ENCODE measurements around the gene CGNL1.

Gene CGNL1

GRCh38 chr15:57578288-57578900 lies 202.1 kb downstream of the CGNL1 start:
- H3K9me2 ChIP-seq (ENCODE audit: low read depth, low read length) = no peaks in the 10 kb centered on the region
- no peaks in the 10 kb centered on the region for H4K20me1 ChIP-seq (ENCODE audit: insufficient read depth, low read length)
- no peaks in the 10 kb centered on the region for H3K79me2 ChIP-seq (ENCODE audit: insufficient read depth, low read length)
- no peaks in the 10 kb centered on the region for H3F3A ChIP-seq (ENCODE audit: insufficient read depth, low read length)
- TF ChIP-seq CTCF (IDR thresholded peaks at IDR 0.05; ENCODE audit: low read length) (no peak), EZH2 (IDR thresholded peaks at IDR 0.05; ENCODE audit: borderline replicate concordance, low read length) (no peak)
- no peaks in the 10 kb centered on the region for H3K27me3 ChIP-seq (ENCODE audit: insufficient read depth, low read length)
- H3K36me3 ChIP-seq (ENCODE audit: insufficient read depth, low read length) = no peaks in the 10 kb centered on the region
- no peak overlapping the region for H3K4me2 ChIP-seq (ENCODE audit: low read length)
- H3K9me3 ChIP-seq (ENCODE audit: low read length) = no peaks in the 10 kb centered on the region
- H3K9ac ChIP-seq (ENCODE audit: low read length) = no peak overlapping the region
- no peak overlapping the region for H3K4me3 ChIP-seq (ENCODE audit: low read depth, low read length, poor library complexity, severe bottlenecking)
- H3K4me1 ChIP-seq (ENCODE audit: insufficient read depth, low read length, severe bottlenecking) = no peaks in the 10 kb centered on the region
- H3K27ac ChIP-seq (ENCODE audit: low read depth, low read length, poor library complexity, severe bottlenecking) = no peak overlapping the region
- no peak overlapping the region for H2AFZ ChIP-seq (ENCODE audit: low read length)

GRCh38 chr15:57580428-57580827 lies 204.1 kb downstream of the CGNL1 start:
- Histone ChIP-seq H3K27me3 (ENCODE audit: insufficient read depth, low read length) (no peaks in the 10 kb centered on the region), H3K4me3 (ENCODE audit: low read depth, low read length, poor library complexity, severe bottlenecking) (no peak overlapping the region), H3K9ac (ENCODE audit: low read length) (no peak overlapping the region), H3K79me2 (ENCODE audit: insufficient read depth, low read length) (no peaks in the 10 kb centered on the region), H3F3A (ENCODE audit: insufficient read depth, low read length) (no peaks in the 10 kb centered on the region), H3K36me3 (ENCODE audit: insufficient read depth, low read length) (no peaks in the 10 kb centered on the region), H3K4me1 (ENCODE audit: insufficient read depth, low read length, severe bottlenecking) (no peaks in the 10 kb centered on the region), H4K20me1 (ENCODE audit: insufficient read depth, low read length) (no peaks in the 10 kb centered on the region), H3K9me3 (ENCODE audit: low read length) (no peaks in the 10 kb centered on the region), H2AFZ (ENCODE audit: low read length) (no peak overlapping the region), H3K4me2 (ENCODE audit: low read length) (no peak overlapping the region), H3K9me2 (ENCODE audit: low read depth, low read length) (no peaks in the 10 kb centered on the region), H3K27ac (ENCODE audit: low read depth, low read length, poor library complexity, severe bottlenecking) (no peak overlapping the region)
- no peak for TF ChIP-seq CTCF (IDR thresholded peaks at IDR 0.05; ENCODE audit: low read length)
- no peak for TF ChIP-seq EZH2 (IDR thresholded peaks at IDR 0.05; ENCODE audit: borderline replicate concordance, low read length)

- Histone ChIP-seq H3K27me3 (ENCODE audit: insufficient read depth, low read length) (no peaks in the 10 kb centered on the region), H3F3A (ENCODE audit: insufficient read depth, low read length) (no peaks in the 10 kb centered on the region), H4K20me1 (ENCODE audit: insufficient read depth, low read length) (no peaks in the 10 kb centered on the region), H3K36me3 (ENCODE audit: insufficient read depth, low read length) (no peaks in the 10 kb centered on the region), H2AFZ (ENCODE audit: low read length) (no peak overlapping the region), H3K9me3 (ENCODE audit: low read length) (no peaks in the 10 kb centered on the region), H3K9me2 (ENCODE audit: low read depth, low read length) (no peaks in the 10 kb centered on the region), H3K9ac (ENCODE audit: low read length) (no peak overlapping the region), H3K27ac (ENCODE audit: low read depth, low read length, poor library complexity, severe bottlenecking) (no peak overlapping the region), H3K4me1 (ENCODE audit: insufficient read depth, low read length, severe bottlenecking) (no peaks in the 10 kb centered on the region), H3K4me2 (ENCODE audit: low read length) (no peak overlapping the region), H3K79me2 (ENCODE audit: insufficient read depth, low read length) (no peaks in the 10 kb centered on the region), H3K4me3 (ENCODE audit: low read depth, low read length, poor library complexity, severe bottlenecking) (no peak overlapping the region)
- no peak for TF ChIP-seq CTCF (IDR thresholded peaks at IDR 0.05; ENCODE audit: low read length)
- no peak for TF ChIP-seq EZH2 (IDR thresholded peaks at IDR 0.05; ENCODE audit: borderline replicate concordance, low read length)
These were observed 204.6 kb downstream of the CGNL1 start for GRCh38 chr15:57580866-57581265.
